Measurements from ENCODE around the gene PSIP1.
"Not testable (repeated sequence)": the region's sequence is repeated elsewhere in the genome, so short reads cannot be mapped to it uniquely, and the experiment has no call there.

PSIP1 gene

GRCh38 chr9:15510789-15511575, at the start of gene PSIP1:
Gene PSIP1, minus strand, starts transcription at chr9:15510970. Its CDS starts 782 bp downstream, at chr9:15510188.
- peak; percentile 85 for DNase-seq

- DNase-seq: no peak
Observed at GRCh38 chr9:15553528-15553898, 42.7 kb upstream of the PSIP1 start.

GRCh38 chr9:15552636-15553527, 42.1 kb upstream of the PSIP1 start, which contains the start of gene CCDC171:
Gene CCDC171, plus strand, starts transcription at chr9:15553043. Its CDS starts 11,046 bp downstream, at chr9:15564089.
- peak; percentile 93 for DNase-seq

GRCh38 chr9:15549611-15550010, 38.8 kb upstream of the PSIP1 start:
- no peak for DNase-seq

GRCh38 chr9:15543047-15543813, 32.5 kb upstream of the PSIP1 start:
- DNase-seq: no peak

- no peak for DNase-seq
Observed at GRCh38 chr9:15542624-15543023, 31.9 kb upstream of the PSIP1 start.

GRCh38 chr9:15541872-15542271, 31.1 kb upstream of the PSIP1 start:
- no peak for DNase-seq

- no peak for DNase-seq
Observed at GRCh38 chr9:15531380-15531779, 20.6 kb upstream of the PSIP1 start.

- DNase-seq: no peak
Observed at GRCh38 chr9:15529566-15530324, 19.0 kb upstream of the PSIP1 start.

- not testable (repeated sequence) for DNase-seq
Observed at GRCh38 chr9:15527035-15527434, 16.3 kb upstream of the PSIP1 start.

- no peak for DNase-seq
Observed at GRCh38 chr9:15525958-15526357, 15.2 kb upstream of the PSIP1 start.

- no peak for DNase-seq
Observed at GRCh38 chr9:15524845-15525455, 14.2 kb upstream of the PSIP1 start.

- DNase-seq: no peak
Observed at GRCh38 chr9:15522130-15522755, 11.5 kb upstream of the PSIP1 start.

- DNase-seq: no peak
Observed at GRCh38 chr9:15521254-15521653, 10.5 kb upstream of the PSIP1 start.

- no peak for DNase-seq
Observed at GRCh38 chr9:15519831-15520230, 9.1 kb upstream of the PSIP1 start.

- peak; percentile 36 for DNase-seq
Observed at GRCh38 chr9:15513335-15513734, 2.6 kb upstream of the PSIP1 start.

GRCh38 chr9:15512889-15513288, 2.1 kb upstream of the PSIP1 start:
- no peak for DNase-seq

- no peak for DNase-seq
Observed at GRCh38 chr9:15512204-15512603, 1.4 kb upstream of the PSIP1 start.

- peak; percentile 47 for DNase-seq
Observed at GRCh38 chr9:15509931-15510788, 610 bp downstream of the PSIP1 start.

GRCh38 chr9:15505921-15506320, 4.8 kb downstream of the PSIP1 start:
- DNase-seq: no peak
